HUES48 (cell line): ENCODE data around the gene XXYLT1.

Source experiments
- H3K27ac ChIP-seq: one replicate; pipeline ENCODE4 v1.7.0; 2013; ENCODE audit warnings: low read depth, low read length, inconsistent platforms
- H3K27me3 ChIP-seq: 2 replicates; pipeline ENCODE4 v1.6.1; 2013; ENCODE audit warnings: mild to moderate bottlenecking, low read length; ENCODE audit not compliant: control insufficient read depth, insufficient read depth
- H3K36me3 ChIP-seq: 2 replicates; pipeline ENCODE4 v1.6.1; 2013; ENCODE audit warnings: low read length; ENCODE audit not compliant: control insufficient read depth, insufficient read depth
- H3K4me1 ChIP-seq: 2 replicates; pipeline ENCODE4 v1.6.1; 2013; ENCODE audit warnings: mild to moderate bottlenecking, low read length; ENCODE audit not compliant: control insufficient read depth, insufficient read depth
- H3K4me3 ChIP-seq: 2 replicates; pipeline ENCODE4 v1.5.1; 2013; ENCODE audit warnings: mild to moderate bottlenecking, low read depth, low read length
- H3K9ac ChIP-seq: 2 replicates; pipeline ENCODE4 v1.6.1; 2013; ENCODE audit warnings: mild to moderate bottlenecking, low read depth, low read length, moderate library complexity
- H3K9me3 ChIP-seq: 2 replicates; pipeline ENCODE4 v1.6.1; 2013; ENCODE audit warnings: low read length; ENCODE audit not compliant: control insufficient read depth, insufficient read depth

The XXYLT1 gene

DNA sequence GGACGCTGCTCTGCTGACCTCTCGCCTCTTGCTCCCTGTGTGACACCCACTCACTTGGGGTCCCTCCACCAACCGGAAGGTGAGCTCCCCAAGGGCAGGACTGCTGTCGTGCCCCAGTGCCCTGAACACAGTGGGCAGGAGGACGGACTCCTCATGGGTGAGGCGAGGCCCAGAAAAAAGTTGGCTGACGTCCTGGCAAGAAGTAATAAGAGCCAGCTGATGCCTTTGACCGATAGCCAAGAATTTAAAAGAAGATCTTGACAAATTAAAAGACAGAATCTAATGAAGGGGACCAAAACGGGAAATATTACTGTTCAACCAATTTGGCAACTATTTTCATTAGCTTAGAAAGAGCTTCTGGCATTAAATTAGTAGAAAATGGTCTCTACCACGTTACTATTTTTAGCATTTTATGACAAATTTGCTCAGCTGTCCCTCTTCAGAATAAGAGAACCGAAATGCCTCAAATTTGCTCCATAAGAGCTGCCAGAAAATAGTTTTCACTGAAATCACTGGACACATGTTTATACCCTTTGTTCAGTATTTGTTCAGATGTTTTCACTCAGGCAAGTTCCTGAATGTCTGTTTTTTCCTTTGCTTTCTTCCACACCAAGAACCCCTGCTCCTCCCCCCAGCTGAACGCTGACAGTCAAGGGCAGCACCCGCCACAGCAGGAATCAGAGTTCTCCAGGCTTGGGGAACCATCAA lies 60.5 kb downstream of the XXYLT1 start:
- Histone ChIP-seq H3K9me3 (no peaks in the 10 kb centered on the region), H3K4me1 (peaks cover 23% of the 10 kb centered on the region), H3K27me3 (no peaks in the 10 kb centered on the region), H3K4me3 (no peak overlapping the region), H3K9ac (no peak overlapping the region), H3K36me3 (0 out of 2 replicates have a peak, but pooled peaks cover 2% of the 10 kb centered on the region), H3K27ac (no peak overlapping the region)

DNA sequence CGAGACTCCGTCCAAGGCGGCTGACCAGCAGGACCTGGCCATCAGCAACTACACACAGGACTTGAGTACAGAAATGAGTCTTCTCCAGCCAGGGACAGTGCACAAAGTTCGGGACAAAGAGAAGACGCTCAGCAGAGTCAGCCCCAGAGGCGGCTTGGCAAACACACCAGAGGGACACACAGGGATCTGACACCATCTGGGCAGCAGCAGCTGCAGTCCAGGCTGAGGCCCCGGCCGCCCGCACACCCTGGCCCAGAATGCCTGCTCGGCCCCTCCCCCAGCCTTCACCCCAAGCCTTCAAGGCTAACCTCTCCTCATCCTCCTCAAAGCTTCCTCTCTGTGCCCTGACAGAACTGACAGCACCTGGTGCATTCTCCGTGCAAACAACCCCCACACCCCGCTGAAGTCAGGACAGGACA lies 61.1 kb downstream of the XXYLT1 start:
- H3K36me3 ChIP-seq = 0 out of 2 replicates have a peak, but pooled peaks cover 2% of the 10 kb centered on the region
- H3K9me3 ChIP-seq = no peaks in the 10 kb centered on the region
- H3K4me3 ChIP-seq = no peak overlapping the region
- H3K9ac ChIP-seq = no peak overlapping the region
- no peak overlapping the region for H3K27ac ChIP-seq
- no peaks in the 10 kb centered on the region for H3K27me3 ChIP-seq
- peaks cover 28% of the 10 kb centered on the region for H3K4me1 ChIP-seq

DNA sequence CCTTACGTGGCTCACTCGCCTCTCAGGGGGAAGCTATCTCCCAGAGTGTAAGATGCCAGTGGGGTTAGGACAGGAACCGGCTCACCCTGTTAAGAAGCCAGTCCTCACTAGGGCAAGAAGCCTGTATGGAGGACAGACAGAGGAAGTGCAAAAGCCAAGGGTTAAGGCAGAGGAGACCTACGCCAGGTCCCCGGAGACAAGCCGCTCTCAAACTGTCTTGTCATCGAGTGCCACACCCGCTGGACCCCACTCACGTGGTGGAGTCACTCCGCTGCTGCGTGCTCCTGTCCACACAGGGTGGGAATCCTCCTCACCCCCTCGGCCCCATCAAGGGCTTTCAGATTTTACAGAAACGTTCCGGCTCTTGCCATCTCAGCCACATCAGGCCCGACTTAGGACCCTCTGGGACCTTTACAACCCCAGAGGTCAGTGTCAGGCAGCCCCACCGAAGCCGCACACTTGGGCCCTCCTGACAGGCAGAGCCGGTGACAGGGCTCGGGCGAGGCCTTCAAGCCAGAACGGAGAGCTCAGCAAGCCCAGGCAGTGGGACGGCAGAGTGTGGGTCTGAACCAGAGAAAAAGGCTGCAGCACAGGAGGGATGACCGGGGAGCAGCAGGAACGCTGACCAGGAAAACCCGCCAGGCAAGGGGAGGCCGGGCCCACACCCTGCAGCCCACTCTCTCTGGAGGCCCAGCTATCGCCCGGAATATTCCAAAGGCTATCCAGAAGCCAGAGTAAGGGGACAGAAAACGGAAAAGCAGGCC lies 61.7 kb downstream of the XXYLT1 start:
- no peak overlapping the region for H3K9ac ChIP-seq

DNA sequence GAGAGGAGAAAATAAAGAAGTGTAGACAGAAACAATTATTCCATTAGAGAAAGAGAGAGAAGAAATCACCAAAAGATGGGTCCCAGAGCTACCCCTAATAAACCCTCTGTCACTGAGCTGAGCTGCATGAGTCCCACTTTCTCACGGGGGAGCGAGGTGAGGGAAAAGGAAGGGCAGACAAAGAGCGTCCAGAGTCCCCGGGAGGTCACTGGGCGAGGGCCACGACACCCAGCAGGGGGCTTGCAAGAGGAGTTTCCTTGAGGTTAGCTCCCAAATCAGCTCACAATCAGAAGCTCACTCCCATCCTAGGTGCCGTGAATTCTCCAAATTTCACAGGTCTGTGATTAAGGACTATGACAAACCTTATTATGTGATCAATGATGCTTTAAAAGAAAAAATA lies 62.3 kb downstream of the XXYLT1 start:
- Histone ChIP-seq H3K36me3 (0 out of 2 replicates have a peak, but pooled peaks cover 2% of the 10 kb centered on the region), H3K27me3 (no peaks in the 10 kb centered on the region), H3K9ac (no peak overlapping the region), H3K9me3 (no peaks in the 10 kb centered on the region), H3K27ac (no peak overlapping the region), H3K4me1 (peaks cover 29% of the 10 kb centered on the region), H3K4me3 (no peak overlapping the region)

More for the DNA sequence above, 61.7 kb downstream of the XXYLT1 start:
- Histone ChIP-seq H3K36me3 (0 out of 2 replicates have a peak, but pooled peaks cover 2% of the 10 kb centered on the region), H3K4me3 (no peak overlapping the region), H3K27ac (no peak overlapping the region), H3K4me1 (peaks cover 29% of the 10 kb centered on the region), H3K9me3 (no peaks in the 10 kb centered on the region), H3K27me3 (no peaks in the 10 kb centered on the region)

DNA sequence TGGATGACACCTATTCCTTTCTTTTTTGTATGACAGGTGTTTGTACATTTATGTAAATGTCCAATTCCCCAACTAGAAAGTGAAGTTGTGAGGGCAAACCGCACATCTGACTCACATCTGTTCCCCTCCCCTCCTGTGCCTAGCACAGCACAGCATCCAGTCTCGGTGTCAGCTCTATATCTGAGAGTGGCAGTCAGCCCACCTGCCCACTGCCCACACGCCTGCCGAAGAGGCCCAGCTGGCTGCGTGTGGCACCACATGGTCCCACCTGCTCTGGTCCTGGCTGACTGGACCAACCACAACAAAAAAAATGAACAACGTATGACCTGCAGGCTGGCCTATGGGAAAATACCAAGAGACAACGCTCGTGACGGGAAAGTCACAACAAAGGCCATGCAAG lies 62.8 kb downstream of the XXYLT1 start:
- Histone ChIP-seq H3K4me1 (peaks cover 29% of the 10 kb centered on the region), H3K27ac (no peak overlapping the region), H3K27me3 (no peaks in the 10 kb centered on the region), H3K9ac (no peak overlapping the region), H3K9me3 (no peaks in the 10 kb centered on the region), H3K36me3 (0 out of 2 replicates have a peak, but pooled peaks cover 2% of the 10 kb centered on the region), H3K4me3 (no peak overlapping the region)

DNA sequence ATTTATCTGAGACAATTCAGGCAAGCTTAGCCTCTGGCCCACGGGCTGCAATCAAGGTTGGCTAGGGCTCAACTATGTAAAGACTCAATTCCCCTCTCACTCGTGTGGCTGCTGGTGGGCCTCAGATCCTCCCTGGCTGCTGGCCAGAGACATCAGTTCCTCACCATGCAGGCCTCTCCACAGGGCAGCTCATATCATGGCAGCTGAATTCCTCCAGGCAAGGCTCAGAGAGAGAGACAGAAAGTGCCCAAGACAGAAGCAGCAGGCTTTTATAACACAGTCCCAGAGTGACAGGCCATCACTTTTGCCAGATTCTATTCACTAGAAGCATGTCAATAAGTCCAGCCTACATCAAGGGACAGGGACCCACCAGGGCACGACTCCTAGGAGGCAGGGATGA lies 63.2 kb downstream of the XXYLT1 start:
- no peak overlapping the region for H3K27ac ChIP-seq
- H3K27me3 ChIP-seq = no peaks in the 10 kb centered on the region
- H3K4me3 ChIP-seq = no peak overlapping the region
- H3K4me1 ChIP-seq = peaks cover 29% of the 10 kb centered on the region
- no peak overlapping the region for H3K9ac ChIP-seq
- 0 out of 2 replicates have a peak, but pooled peaks cover 2% of the 10 kb centered on the region for H3K36me3 ChIP-seq
- H3K9me3 ChIP-seq = no peaks in the 10 kb centered on the region

DNA sequence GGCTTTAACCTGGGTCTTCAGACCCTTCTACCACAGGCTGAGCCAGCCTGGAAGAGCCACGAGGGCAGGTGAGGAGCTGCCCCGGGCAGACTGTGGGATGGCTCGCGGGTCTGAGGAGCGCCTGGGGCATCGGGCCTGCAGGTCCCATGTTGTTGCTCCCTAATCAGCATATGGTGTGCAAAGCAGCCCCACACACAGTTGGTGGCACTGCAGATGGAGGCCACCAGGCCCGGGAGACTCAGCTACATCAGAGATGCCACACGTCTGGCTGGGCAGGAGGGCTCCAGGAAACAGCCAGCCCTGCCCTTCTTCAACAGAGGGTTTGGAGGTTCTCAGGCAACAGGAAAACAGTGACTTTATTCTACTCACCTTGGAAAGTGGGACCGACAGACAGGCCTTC lies 63.9 kb downstream of the XXYLT1 start:
- Histone ChIP-seq H3K9ac (no peak overlapping the region), H3K36me3 (0 out of 2 replicates have a peak, but pooled peaks cover 2% of the 10 kb centered on the region), H3K27me3 (no peaks in the 10 kb centered on the region), H3K4me1 (peaks cover 29% of the 10 kb centered on the region), H3K4me3 (no peak overlapping the region), H3K27ac (no peak overlapping the region), H3K9me3 (no peaks in the 10 kb centered on the region)

DNA sequence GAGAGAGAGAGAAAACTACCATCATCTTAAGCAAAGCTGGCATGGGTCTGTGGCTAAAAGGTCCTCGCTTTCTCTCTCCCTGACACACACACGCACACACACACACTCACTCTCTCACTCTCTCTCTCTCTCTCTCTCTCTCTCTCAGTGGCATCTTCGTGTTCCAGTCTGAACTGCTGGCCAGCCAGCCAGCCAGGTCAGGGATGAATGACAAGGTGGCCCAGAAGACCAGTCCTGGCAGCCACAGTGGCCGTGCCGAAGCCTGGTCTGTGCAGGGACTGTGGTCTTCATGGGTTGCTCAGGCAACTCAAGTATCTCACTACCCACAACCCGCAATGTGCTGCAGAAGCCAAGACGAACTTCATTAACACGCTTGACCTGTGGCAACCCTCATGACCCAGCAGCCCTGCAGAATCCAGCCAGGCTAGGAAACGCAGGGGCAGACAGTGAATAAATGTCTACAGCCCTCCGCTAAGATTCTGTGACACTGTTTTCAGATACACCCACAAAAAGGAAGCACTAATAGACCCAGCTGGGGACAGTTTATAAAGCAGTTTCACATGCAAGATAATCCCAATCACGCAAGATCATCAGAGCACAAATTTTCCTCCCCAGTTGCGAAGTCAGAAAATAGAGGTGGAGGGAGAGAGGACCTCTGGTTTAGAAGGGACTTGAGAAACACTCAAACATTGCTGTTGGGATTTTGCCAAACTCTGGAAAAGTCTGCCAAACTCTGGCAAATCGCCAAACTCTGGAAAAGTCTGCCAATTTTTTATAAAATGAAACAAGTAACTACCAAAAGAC lies 66.4 kb downstream of the XXYLT1 start:
- Histone ChIP-seq H3K27me3 (no peaks in the 10 kb centered on the region), H3K4me3 (no peak overlapping the region), H3K9ac (no peak overlapping the region), H3K4me1 (peaks cover 17% of the 10 kb centered on the region), H3K9me3 (no peaks in the 10 kb centered on the region), H3K27ac (no peak overlapping the region), H3K36me3 (0 out of 2 replicates have a peak, but pooled peaks cover 2% of the 10 kb centered on the region)

DNA sequence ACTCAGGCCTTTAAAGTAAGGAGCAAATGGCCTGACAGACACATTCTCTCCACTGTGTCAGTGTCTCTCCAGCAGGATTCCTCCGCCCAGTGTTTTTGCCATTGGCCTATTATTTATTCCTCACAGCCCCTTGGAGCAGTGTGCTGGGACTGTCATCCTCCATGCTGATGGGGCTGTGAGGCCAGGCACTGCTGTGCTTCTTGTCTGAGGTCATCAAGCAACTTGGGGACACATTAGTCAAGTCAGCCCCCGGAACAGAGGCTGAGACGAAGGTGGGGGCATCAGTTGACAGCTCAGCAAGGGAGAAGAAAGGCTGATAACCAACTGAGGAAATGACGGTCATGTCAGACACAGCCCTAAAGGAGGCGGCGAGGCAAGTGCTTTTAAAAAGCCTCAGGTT lies 67.4 kb downstream of the XXYLT1 start:
- Histone ChIP-seq H3K36me3 (0 out of 2 replicates have a peak, but pooled peaks cover 2% of the 10 kb centered on the region), H3K27me3 (no peaks in the 10 kb centered on the region), H3K9me3 (no peaks in the 10 kb centered on the region), H3K4me1 (peaks cover 11% of the 10 kb centered on the region), H3K4me3 (no peak overlapping the region), H3K27ac (no peak overlapping the region), H3K9ac (no peak overlapping the region)

DNA sequence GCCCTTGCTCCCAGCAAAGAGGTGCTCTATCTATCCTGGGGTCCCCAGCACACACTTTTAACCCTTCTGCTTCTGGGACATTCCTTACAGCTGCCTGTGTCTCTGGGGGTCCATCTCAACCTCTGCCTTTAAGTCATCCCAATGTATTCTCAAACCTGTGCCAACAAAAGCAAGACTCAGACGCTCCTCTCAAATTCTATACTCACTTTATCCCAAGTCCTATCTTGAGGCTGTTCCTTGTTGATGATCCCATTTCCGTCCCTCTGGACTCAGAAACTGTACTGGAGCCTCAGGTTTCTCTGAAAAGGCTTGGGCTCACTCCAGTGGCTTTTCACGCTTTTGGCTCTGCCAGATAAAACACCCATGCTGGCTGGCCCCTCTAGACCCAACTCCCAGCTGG lies 69.7 kb downstream of the XXYLT1 start:
- Histone ChIP-seq H3K27me3 (no peaks in the 10 kb centered on the region), H3K27ac (no peak overlapping the region), H3K9ac (no peak overlapping the region), H3K36me3 (no peaks in the 10 kb centered on the region), H3K4me3 (no peak overlapping the region), H3K4me1 (peaks cover 14% of the 10 kb centered on the region), H3K9me3 (no peaks in the 10 kb centered on the region)
